ENCODE data around the gene MUC15. TPM values are rescaled to one million over a fixed set of nuclear protein-coding genes. Genes with fewer than 3 reads are reported as not detected.

The MUC15 gene
- total and polyA plus RNA-seq, 2 donors (not counting 3 experiments of a cell fraction or from before 2014, with no cell fraction given): not detected

DNA sequence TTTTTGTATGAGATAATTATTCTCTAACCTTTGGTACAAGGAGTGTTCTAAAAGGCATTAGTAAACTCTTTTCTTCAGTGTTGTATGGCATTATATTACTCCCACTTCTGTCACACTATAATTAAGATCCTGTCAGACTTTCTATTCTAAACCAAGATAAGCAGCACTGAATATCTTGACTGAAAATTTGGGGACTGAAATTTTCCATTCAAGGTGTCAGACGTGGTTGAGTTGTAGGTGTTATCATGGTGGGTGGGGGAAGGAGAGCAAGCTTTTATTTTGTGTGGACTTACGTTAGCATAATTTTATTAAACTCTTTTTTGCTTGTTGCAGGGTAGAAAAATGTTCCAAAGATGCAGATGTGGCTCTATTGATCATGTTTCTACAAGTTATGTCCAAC lies 22.9 kb downstream of the MUC15 start:
- Histone ChIP-seq H3K27me3 (ENCODE audit: control insufficient read depth in 2 of 2, insufficient read depth in 2 of 2, low read length in 2 of 2) (no peaks in the 10 kb centered on the region), H3K9me1 (replicated peaks; ENCODE audit: control insufficient read depth, extremely low read depth, insufficient read depth, low read length) (no peaks in the 10 kb centered on the region), H3K4me3 (replicated peaks in 1 of 3; ENCODE audit: insufficient read depth in 1 of 3, low read depth in 1 of 3, low read length in 3 of 3) (no peak overlapping the region), H3K4me1 (ENCODE audit: control insufficient read depth, extremely low read depth, insufficient read depth, low read length) (no peaks in the 10 kb centered on the region), H3K36me3 (ENCODE audit: control insufficient read depth in 2 of 2, extremely low read depth in 1 of 2, insufficient read depth in 2 of 2, low read length in 2 of 2) (no peaks in the 10 kb centered on the region), H3K9me3 (replicated peaks; ENCODE audit: control insufficient read depth, insufficient read depth, low read length) (no peaks in the 10 kb centered on the region), H4K20me1 (replicated peaks; ENCODE audit: control insufficient read depth, extremely low read depth, insufficient read depth, low read length) (no peaks in the 10 kb centered on the region), H3K4me2 (ENCODE audit: insufficient read depth, low read length) (no peak overlapping the region), H3K27ac (ENCODE audit: insufficient read depth, low read depth, low read length) (no peak overlapping the region), H2AFZ (ENCODE audit: low read depth, low read length) (no peak overlapping the region), H3K79me2 (ENCODE audit: control insufficient read depth, insufficient read depth, low read length) (no peaks in the 10 kb centered on the region), H3K9ac (replicated peaks; ENCODE audit: extremely low read depth, insufficient read depth, low read length) (no peak overlapping the region)
- CTCF ChIA-PET: no interaction called here
- DNase-seq (ENCODE audit: low read depth, low spot score): no peak
- dilution Hi-C loops (cut with MboI; ENCODE audit: extremely low pct_ligation_motif_present, low sequenced_read_pairs) (no loop called here), intact Hi-C loops (cut with micrococcal nuclease) (no loop called here)
- TF ChIP-seq JUN (IDR thresholded peaks at IDR 0.05; ENCODE audit: borderline replicate concordance, insufficient read depth, insufficient read length, low read depth): no peak
- no peak for TF ChIP-seq FOS (IDR thresholded peaks at IDR 0.05; ENCODE audit: borderline replicate concordance, insufficient read depth, low read length)
- TF ChIP-seq GATA2 (IDR thresholded peaks at IDR 0.05; ENCODE audit: insufficient read depth, insufficient read length, low read depth, low read length): no peak
- no peak for TF ChIP-seq MAX (IDR thresholded peaks at IDR 0.05; ENCODE audit: insufficient read depth, insufficient read length)
- TF ChIP-seq MYC (IDR thresholded peaks at IDR 0.05; ENCODE audit: low read depth, low read length): no peak
- no peak for TF ChIP-seq EZH2 (IDR thresholded peaks at IDR 0.05; ENCODE audit: borderline replicate concordance, low read depth, low read length, severe bottlenecking)
- no peak for TF ChIP-seq POLR2AphosphoS5 (IDR thresholded peaks at IDR 0.05; ENCODE audit: insufficient read depth, low read depth, low read length)
- no TSS peak for BruUV-seq (replicated peaks)
- POLR2A ChIA-PET: no interaction called here
- FAIRE-seq: no peak

DNA sequence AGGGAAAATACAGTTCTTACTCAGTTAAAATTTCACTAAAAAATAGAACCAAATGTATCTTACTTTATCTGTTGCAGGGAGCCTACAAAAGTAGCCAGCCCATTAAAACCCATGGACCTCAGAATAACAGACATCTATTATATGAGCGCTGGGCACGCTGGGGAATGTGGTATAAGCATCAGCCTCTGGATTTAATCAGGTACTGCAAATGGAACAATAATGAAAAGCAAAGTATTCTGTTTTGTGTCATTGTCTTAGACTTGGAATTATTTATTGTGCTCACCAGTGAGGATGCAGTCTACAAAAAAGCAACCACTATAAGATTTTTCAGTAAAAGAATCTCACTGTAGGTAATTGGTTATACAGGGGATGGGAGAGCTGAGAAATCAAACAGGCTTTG lies 30.2 kb downstream of the MUC15 start:
- Histone ChIP-seq H3K27me3 (ENCODE audit: control insufficient read depth in 2 of 2, insufficient read depth in 2 of 2, low read length in 2 of 2) (no peaks in the 10 kb centered on the region), H3K4me3 (replicated peaks in 1 of 3; ENCODE audit: insufficient read depth in 1 of 3, low read depth in 1 of 3, low read length in 3 of 3) (no peak overlapping the region), H2AFZ (ENCODE audit: low read depth, low read length) (no peak overlapping the region), H3K9ac (replicated peaks; ENCODE audit: extremely low read depth, insufficient read depth, low read length) (no peak overlapping the region), H3K9me3 (replicated peaks; ENCODE audit: control insufficient read depth, insufficient read depth, low read length) (no peaks in the 10 kb centered on the region), H3K27ac (ENCODE audit: insufficient read depth, low read depth, low read length) (no peak overlapping the region), H4K20me1 (replicated peaks; ENCODE audit: control insufficient read depth, extremely low read depth, insufficient read depth, low read length) (no peaks in the 10 kb centered on the region), H3K4me1 (ENCODE audit: control insufficient read depth, extremely low read depth, insufficient read depth, low read length) (no peaks in the 10 kb centered on the region), H3K36me3 (ENCODE audit: control insufficient read depth in 2 of 2, extremely low read depth in 1 of 2, insufficient read depth in 2 of 2, low read length in 2 of 2) (no peaks in the 10 kb centered on the region), H3K4me2 (ENCODE audit: insufficient read depth, low read length) (no peak overlapping the region), H3K9me1 (replicated peaks; ENCODE audit: control insufficient read depth, extremely low read depth, insufficient read depth, low read length) (no peaks in the 10 kb centered on the region), H3K79me2 (ENCODE audit: control insufficient read depth, insufficient read depth, low read length) (no peaks in the 10 kb centered on the region)
- FAIRE-seq: no peak
- DNase-seq (ENCODE audit: low read depth, low spot score): no peak
- ChIA-PET CTCF (no interaction called here), POLR2A (no interaction called here)
- dilution Hi-C loops (cut with MboI; ENCODE audit: extremely low pct_ligation_motif_present, low sequenced_read_pairs) (no loop called here), intact Hi-C loops (cut with micrococcal nuclease) (no loop called here)
- TF ChIP-seq MYC (IDR thresholded peaks at IDR 0.05; ENCODE audit: low read depth, low read length): no peak
- no peak for TF ChIP-seq FOS (IDR thresholded peaks at IDR 0.05; ENCODE audit: borderline replicate concordance, insufficient read depth, low read length)
- TF ChIP-seq, protein P1, sequence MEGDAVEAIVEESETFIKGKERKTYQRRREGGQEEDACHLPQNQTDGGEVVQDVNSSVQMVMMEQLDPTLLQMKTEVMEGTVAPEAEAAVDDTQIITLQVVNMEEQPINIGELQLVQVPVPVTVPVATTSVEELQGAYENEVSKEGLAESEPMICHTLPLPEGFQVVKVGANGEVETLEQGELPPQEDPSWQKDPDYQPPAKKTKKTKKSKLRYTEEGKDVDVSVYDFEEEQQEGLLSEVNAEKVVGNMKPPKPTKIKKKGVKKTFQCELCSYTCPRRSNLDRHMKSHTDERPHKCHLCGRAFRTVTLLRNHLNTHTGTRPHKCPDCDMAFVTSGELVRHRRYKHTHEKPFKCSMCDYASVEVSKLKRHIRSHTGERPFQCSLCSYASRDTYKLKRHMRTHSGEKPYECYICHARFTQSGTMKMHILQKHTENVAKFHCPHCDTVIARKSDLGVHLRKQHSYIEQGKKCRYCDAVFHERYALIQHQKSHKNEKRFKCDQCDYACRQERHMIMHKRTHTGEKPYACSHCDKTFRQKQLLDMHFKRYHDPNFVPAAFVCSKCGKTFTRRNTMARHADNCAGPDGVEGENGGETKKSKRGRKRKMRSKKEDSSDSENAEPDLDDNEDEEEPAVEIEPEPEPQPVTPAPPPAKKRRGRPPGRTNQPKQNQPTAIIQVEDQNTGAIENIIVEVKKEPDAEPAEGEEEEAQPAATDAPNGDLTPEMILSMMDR (IDR thresholded peaks at IDR 0.05; ENCODE audit: extremely low read depth in 1 of 2, insufficient read depth in 1 of 2, low read depth in 1 of 2, low read length in 2 of 2): no peak
- no peak for TF ChIP-seq GATA2 (IDR thresholded peaks at IDR 0.05; ENCODE audit: insufficient read depth, insufficient read length, low read depth, low read length)
- TF ChIP-seq EZH2 (IDR thresholded peaks at IDR 0.05; ENCODE audit: borderline replicate concordance, low read depth, low read length, severe bottlenecking): no peak
- no peak for TF ChIP-seq POLR2A (IDR thresholded peaks at IDR 0.05; ENCODE audit: low read depth, low read length)
- TF ChIP-seq MAX (IDR thresholded peaks at IDR 0.05; ENCODE audit: insufficient read depth, insufficient read length): no peak
- TF ChIP-seq POLR2AphosphoS5 (IDR thresholded peaks at IDR 0.05; ENCODE audit: insufficient read depth, low read depth, low read length): no peak
- TF ChIP-seq JUN (IDR thresholded peaks at IDR 0.05; ENCODE audit: borderline replicate concordance, insufficient read depth, insufficient read length, low read depth): no peak
- no TSS peak for BruUV-seq (replicated peaks)

All from endothelial cell of umbilical vein (primary cell).